Endothelial cell of umbilical vein (primary cell): Measurements from ENCODE around the gene AKAP8.

Source experiments
- EZH2 ChIP-seq: IDR thresholded peaks from 2 replicates; pipeline ENCODE4 v1.6.1; 2012; ENCODE audit warnings: borderline replicate concordance, low read depth, mild to moderate bottlenecking, moderate library complexity, low read length, inconsistent platforms; ENCODE audit not compliant: severe bottlenecking
- MYC ChIP-seq: IDR thresholded peaks from one replicate; pipeline ENCODE4 v1.6.1; 2011; ENCODE audit warnings: mild to moderate bottlenecking, low read depth, low read length
- POLR2A ChIP-seq: IDR thresholded peaks from 2 replicates; pipeline ENCODE4 v1.6.1; 2012; ENCODE audit warnings: low read depth, mild to moderate bottlenecking, control low read depth, low read length
- POLR2AphosphoS5 ChIP-seq: IDR thresholded peaks from 2 replicates; pipeline ENCODE4 v1.6.1; 2012; ENCODE audit warnings: low read depth, mild to moderate bottlenecking, control low read depth, low read length, moderate library complexity; ENCODE audit not compliant: insufficient read depth
- TF ChIP-seq, protein P1 (sequence below), 2 donors: IDR thresholded peaks; 1 replicate in 1 of 2; 2 replicates in 1 of 2; pipeline ENCODE4 v1.5.1; 2011; ENCODE audit warnings: low read length in 2 of 2, mild to moderate bottlenecking in 2 of 2, moderate library complexity in 2 of 2, control low read depth in 1 of 2, inconsistent platforms in 1 of 2, low read depth in 1 of 2; ENCODE audit not compliant: insufficient read depth in 1 of 2; ENCODE audit errors: extremely low read depth in 1 of 2

DNA sequence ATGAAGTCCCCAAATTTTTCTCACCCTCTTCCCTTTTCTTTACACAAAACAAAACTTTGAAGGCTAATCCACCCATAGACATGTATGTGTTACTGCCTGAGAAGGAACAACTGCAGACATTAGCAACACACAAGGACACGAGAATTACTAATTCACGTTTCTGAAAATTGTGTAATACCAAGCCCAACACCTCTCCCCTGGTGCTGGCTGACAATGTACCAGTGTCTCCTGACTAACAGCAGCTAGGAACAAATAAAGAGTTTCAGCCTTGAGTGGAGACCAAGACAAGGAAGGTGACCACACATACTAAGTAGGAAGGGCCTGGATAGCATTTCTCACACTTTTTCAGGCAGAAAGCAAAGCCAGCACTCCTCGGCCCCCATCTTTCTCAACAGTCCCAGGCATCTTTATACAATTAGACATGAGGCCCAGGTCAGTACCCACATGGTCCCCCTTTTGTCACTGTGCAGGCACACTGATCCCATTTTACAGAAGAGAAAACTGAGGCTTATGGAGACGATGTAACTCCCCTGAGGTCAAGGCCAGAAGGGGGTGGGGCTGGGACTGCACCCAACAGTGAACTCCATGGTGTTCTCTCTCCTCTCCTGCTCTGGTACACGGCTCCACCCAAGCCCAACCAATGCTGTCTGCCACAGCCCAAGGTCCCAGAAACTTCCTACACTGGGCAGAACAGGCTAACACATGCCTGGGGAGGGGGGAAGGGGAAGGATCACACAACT lies 55.9 kb downstream of the AKAP8 start:
- TF ChIP-seq, protein P1, sequence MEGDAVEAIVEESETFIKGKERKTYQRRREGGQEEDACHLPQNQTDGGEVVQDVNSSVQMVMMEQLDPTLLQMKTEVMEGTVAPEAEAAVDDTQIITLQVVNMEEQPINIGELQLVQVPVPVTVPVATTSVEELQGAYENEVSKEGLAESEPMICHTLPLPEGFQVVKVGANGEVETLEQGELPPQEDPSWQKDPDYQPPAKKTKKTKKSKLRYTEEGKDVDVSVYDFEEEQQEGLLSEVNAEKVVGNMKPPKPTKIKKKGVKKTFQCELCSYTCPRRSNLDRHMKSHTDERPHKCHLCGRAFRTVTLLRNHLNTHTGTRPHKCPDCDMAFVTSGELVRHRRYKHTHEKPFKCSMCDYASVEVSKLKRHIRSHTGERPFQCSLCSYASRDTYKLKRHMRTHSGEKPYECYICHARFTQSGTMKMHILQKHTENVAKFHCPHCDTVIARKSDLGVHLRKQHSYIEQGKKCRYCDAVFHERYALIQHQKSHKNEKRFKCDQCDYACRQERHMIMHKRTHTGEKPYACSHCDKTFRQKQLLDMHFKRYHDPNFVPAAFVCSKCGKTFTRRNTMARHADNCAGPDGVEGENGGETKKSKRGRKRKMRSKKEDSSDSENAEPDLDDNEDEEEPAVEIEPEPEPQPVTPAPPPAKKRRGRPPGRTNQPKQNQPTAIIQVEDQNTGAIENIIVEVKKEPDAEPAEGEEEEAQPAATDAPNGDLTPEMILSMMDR (IDR thresholded peaks at IDR 0.05; ENCODE audit: extremely low read depth in 1 of 2, insufficient read depth in 1 of 2, low read depth in 1 of 2, low read length in 2 of 2), result no peak
- TF ChIP-seq POLR2AphosphoS5 (no peak), POLR2A (no peak), EZH2 (no peak), MYC (no peak)
